ENCODE measurements around the gene SEMA5A.
"Not testable (repeated sequence)": the region's sequence is repeated elsewhere in the genome, so short reads cannot be mapped to it uniquely, and the experiment has no call there.

The SEMA5A gene

DNA sequence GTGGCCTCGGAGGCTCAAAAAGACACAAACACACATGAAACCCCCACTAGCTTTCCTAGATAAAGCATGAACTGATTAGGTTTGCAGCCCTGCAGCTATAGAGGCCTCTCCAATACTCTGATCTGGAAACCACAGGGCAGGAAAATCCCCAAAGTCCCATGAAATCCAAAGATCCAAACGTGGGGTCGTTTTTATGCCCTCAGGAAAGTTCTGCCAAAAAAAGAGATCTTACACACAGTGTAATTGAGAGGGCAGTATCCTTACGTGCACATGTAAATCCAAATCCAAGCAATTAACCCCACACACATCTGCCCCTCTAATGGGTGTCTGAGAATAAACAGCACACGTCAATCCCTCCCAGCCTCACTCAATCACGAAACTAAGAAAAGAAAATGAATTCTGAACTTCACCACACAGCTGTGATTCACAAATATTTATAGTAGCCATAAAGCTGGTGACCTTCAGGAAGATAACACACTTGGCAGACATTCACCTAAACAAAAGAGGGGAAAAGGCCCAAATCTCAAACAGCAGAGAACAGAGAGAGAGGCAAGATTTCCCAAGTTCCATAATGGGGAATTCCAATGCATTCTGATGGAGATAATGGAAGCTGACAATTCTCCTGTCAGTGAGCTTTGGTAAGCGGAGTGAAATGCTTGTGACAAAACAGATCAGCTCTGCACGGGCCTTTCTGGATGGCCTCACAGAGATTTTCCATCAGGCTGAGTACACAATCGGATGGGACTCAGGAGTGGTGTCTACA lies 114.2 kb downstream of the SEMA5A start:
- DNase-seq = no peak

DNA sequence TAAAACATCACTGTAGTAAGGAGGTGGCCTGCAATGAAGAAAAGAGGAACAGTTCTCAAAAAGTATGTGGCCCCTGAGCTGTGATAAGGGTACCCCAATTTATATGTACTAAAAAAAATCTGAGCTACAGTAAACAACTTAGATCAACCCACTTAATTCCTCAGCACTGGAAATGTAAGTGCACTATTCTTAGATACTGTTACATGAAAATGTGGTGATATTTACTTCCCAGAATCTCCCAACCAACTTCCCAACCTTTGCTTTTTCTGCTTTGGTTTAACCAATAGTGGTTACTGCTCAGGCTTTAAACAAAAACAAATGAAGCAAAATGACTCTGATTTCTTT lies 114.8 kb downstream of the SEMA5A start:
- no peak for DNase-seq

DNA sequence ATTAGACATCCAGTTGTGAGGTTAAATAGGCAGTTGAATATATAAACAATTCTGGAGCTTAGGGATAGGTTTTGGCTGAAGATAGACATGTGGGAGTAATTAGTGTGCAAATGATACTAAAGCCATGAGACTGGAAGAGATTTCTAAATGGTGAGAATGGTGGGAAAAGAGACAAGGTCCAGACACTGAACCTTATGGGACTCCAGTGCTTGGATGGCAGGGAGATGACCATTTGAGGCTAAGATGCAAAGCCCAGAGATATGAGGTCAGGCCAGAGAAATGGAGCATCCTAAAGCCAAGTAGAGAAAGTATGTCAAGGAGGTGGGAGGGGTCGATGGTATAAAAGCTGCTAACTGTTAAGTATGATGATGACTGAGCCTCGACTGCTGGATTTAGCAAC lies 115.6 kb downstream of the SEMA5A start:
- no peak for DNase-seq

DNA sequence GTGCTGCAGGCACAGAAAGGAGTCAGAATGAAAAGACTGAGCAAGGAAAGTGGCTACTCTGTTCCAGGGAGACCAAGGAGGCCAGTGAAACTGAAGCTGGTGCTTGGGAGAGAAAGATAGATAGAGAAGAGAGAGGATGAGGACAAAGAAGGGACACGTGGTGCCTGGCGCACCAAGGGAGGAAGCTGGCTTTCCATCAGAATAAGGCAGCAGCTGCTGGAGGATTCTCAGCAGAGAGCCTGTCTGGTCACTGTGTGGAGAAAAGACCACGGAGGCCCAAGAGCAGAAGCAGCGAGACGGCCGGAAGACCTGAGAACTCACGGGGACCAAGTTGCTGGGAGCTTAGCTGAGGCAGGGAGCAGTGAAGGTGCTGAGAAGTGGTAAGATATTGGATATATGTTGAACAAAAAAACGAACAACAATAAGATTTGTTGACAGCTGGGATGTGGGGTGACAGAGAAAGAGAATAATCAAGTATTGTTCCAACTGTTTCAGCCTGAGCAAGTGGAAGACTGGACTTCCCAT lies 116.1 kb downstream of the SEMA5A start:
- no peak for DNase-seq

DNA sequence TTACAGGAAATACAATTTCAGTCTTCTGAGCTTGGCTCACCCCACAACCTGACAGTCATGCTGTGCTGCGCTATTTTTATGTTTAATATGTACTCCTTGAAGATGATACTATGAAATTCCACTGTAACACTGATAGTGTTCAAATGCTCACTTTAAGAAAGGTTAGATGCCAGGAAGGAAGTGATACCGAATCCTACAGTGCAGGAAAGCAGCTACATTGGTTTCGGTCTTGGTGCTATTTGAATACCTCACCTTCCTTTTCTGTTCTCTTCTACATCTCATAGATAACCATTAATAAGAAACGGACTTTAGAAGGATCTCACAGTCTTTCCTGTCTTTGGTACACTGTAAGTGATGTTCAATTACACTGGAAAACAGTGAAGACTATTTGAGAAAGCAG lies 117.6 kb downstream of the SEMA5A start:
- DNase-seq = no peak

DNA sequence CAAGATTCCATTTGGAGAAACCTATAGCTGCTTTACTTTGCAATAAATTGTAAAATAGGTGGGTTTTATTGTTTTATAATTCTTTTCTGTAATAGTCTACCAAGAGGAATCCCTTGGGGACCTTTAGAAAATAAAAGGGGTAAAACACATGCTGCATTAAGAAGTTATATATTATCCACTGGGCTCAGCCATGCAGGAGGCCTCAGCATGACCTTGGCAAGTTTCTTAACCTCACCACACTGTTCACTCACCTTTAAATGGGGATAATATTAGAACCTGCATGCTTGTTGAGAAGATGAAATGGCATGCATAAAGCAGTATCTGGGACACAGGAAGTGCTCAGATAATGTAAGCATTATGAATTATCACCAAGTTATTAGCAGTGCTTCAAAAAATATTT lies 120.2 kb downstream of the SEMA5A start:
- no peak for DNase-seq

DNA sequence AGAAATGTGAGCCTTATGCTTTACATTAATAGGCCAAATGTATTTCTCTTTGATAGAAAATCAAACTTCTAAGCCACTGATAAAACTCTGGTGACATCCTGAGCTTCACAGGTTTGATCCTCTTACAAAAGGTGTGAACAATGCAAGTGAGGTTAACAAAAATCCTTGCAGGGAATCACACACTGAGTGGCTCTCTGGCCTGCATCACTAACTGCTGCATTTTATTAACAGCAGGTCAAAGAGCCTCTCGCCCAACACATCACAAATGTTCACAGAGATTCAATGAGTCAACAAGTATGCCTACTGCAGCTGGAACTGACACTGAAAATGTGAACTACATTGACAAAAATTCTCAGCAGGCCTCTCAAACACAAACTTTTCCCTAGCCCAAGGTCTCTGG lies 122.3 kb downstream of the SEMA5A start:
- DNase-seq = no peak

DNA sequence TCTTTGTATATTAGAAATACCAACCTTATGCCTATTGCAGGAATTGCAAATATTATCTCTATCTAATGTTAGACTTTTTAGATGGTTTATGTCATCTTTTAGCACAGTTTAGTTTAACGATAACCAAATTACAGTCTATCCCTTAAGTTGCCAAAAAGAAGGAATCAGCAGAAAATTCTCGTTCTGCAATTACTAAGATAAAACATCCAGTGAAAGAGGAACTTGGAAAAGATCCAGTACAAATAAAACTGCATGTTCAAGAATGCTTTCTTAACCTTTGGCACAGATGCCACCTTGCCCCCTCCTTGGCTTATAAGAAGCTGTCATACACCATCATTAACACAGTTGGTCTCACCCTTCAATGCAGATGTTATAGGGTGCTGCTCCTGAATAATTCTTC lies 124.0 kb downstream of the SEMA5A start:
- no peak for DNase-seq

DNA sequence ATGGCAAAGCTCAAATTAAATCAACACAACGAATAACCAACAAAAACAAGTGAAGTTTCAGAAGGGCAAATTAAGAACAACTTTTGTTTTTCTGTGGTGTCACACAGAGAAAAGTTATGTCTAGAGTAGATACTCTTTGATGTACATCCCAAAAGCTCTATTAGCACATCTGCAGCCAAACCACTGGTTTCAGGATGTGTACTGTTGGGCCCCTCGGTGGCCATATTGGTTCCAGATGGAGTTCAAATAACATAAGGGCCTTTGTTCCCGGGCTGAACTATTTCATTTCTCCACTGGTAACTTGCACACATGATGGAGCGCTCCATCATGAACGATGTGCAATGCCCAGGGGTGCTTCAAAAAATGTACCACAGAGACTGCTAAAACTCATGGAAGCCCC lies 126.1 kb downstream of the SEMA5A start:
- DNase-seq = no peak

DNA sequence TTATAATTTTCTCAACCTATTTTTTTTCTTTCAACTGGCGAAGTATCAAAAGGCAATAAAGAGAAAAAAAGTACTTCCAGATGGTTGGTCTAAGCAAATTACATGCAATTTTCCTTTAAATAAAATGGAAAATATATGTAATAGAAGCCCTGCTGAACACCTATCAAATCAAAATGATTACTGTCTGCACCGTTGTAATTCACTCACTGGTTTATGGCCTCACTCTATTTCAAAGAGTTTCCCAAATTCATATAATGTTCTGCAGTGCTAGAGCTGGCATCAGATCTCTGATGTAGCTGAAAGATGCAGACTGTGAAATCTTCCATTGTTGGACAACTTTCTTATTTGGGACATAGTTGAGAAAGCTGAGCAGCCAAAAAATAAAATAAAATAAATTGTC lies 130.3 kb downstream of the SEMA5A start:
- DNase-seq = no peak

DNA sequence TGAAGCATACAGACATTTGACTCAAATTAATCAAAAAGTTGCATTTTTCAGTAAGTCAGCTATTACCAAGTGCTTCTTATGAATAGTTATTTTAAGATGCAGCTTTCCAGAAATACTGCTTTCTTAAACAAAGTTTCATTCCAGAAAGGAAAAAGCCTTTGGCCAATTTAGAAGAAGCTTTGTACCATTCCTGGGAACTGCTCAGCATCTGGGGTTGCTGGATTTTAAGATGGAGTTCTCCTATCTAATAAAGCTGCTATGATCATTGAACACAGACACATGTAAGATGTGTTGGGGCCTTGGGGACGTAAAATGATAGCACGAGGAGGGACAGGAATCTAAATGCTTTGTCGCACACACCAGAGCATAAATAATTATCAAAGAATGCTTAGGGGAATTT lies 130.8 kb downstream of the SEMA5A start:
- no peak for DNase-seq

DNA sequence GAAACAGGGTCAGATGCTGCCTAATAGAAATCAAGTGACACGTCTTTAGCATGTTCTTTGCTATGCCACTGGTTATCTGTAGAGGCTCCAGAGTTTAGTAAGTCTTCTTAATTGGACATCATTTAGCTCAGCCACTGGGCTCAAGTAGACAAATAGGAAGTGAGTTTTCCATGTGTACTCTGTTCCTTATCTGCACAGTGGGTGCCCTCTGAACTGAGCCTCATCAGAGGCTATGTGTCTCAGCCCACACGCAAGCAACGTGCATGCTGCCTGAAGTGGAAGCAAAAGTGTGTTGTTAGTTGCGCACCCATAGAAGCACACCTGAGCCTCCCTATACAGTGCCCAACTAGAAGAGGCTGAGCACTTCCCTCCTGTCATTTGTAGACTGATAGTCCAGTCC lies 134.7 kb downstream of the SEMA5A start:
- DNase-seq = no peak

DNA sequence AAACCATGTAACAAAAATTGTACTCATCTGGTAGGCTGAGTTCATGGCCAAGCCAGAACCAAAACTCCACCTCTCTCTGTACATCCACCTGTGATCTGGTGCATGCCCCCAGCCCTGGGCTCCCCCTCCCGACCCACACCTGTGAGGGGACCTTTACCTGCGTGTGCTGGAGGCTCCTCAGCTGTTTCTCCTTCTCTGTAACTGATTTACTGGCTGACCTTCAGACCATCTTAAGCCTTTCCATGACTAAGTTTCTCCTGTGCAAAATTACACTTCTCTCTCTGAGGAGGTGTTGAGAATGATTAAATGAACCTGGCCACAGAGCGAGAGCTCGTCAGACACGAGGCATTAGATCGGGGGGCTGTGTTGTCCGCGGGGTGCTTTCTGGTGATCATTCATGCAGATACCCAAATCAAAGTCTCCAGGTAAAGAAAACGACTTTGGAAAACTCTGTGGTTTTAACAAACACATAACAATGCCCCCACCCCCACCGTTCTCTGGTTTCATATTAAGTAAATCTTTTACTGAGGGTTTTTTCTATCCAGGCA lies 136.4 kb downstream of the SEMA5A start:
- no peak for DNase-seq

DNA sequence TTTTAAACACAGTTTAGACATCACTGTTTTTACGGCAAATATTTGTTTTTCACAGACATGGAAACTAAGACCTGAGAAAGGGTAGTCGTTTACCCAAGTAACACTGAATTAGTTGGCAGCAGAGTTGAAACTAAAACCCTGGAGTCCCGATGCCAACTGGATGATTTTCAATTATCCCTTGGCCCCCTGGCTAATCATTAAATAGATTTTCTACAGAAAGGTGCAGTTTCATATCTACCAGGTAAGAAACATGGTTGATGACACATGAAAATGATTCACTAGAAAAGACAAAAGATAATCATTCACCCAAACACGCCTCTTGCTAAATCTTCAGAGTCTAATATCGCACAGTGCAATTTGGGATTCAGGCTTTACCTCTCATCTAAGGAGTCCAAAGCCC lies 136.9 kb downstream of the SEMA5A start:
- DNase-seq = no peak

DNA sequence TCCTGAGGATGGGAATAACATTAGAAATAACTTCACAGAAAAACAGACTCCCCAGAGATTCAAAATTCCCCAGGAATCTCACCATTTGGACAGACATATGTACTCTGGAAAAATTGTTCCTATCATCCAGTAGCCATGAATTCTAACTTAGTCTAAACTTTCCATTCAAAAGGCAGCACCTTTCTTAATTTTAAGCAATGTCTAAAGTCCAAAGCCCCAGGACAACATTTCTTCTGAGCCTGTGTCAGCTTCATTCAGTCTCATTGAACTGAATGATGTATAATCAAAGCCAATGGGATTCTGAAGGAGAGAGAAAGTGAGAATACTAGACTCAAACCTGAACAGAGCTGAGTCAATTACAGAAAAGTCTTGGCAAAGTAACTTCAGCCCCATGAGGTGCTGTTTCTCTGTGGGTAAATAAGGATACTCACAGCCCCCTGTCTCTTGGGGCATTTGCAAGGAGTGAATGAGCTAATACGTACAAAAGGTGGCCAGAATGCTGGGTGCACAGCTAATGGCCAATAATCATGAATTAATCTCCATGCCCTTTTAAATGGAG lies 140.6 kb downstream of the SEMA5A start:
- no peak for DNase-seq

DNA sequence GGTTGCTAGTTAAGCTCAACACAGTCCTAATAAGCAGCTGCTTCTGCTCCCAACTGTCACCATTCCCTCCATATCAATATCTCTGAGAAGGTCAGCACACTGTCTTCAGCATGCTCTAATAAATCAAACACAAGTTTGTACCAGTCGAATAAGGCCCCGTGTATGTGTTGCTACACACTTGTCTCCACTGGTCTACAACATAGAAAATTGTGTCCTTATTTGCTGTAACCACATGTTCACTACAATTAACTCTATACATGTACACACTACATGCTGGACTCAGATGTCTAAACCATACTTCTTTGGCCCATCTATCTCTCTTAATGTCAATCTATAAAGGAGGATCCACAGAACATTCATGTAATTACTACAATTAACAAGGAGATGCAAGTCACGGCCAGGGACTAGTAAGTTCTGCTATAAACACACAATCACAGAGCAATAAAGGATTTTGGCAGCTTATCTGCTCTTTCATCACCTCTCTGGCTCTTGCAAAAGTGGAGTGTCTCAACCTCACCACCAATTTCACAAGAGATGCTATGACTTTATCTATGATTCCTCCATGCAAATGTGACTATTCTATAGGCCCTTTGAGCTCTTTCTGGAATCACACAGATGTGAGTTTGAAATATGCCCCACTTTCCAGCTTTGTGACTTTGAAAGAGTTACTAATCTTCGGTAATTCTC lies 143.9 kb downstream of the SEMA5A start:
- no peak for DNase-seq

DNA sequence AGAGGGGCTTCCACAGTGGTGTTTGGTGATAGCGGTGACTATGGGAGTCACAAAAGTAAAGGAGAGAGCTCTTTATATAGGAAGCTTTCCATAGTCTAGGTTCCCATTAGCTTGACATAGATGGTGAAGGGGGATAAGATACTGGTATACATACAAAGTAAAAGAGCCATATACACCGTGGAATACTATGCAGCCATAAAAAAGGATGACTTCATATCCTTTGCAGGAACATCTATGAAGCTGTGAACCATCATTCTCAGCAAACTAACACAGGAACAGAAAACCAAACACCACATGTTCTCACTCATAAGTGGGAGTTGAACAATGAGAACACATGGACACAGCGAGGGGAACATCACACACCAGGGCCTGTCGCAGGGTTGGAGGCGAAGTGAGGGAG lies 146.1 kb downstream of the SEMA5A start:
- not testable (repeated sequence) for DNase-seq

DNA sequence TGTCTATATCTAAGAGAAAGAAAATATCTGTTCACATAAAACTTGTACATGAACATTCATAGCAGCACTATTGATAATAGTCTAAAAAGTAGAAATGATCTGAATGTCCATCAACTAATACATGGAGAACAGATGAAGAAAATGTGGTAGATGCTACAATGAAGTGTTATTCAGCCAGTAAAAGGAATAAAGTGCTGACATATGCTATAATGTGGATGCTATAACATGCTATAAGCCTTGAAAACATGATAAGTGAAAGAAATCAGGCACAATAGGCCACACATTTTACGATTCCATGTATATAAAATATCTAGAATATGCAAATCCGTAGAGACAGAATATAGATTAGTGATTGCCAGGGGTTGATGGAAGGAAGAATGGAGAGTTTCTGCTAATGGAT lies 146.8 kb downstream of the SEMA5A start:
- DNase-seq = no peak

DNA sequence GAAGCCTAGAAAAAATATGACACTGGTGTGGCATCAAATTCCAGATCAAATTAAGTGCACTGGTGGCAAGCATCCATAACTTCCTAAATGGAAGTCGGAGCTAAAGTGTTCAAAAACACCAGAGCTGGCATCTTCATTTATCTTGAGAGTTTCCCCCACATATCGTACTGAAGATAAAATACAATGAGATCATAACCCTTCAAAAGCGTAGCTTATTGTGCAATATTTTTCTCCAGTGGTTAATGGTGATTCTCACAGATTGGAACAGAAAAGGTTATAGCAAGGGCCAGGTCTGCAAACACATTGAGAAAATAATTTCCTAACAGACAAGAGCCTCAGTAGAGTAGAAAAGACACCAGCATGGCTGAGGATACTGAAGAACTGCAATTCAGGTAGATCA lies 147.6 kb downstream of the SEMA5A start:
- DNase-seq = no peak

DNA sequence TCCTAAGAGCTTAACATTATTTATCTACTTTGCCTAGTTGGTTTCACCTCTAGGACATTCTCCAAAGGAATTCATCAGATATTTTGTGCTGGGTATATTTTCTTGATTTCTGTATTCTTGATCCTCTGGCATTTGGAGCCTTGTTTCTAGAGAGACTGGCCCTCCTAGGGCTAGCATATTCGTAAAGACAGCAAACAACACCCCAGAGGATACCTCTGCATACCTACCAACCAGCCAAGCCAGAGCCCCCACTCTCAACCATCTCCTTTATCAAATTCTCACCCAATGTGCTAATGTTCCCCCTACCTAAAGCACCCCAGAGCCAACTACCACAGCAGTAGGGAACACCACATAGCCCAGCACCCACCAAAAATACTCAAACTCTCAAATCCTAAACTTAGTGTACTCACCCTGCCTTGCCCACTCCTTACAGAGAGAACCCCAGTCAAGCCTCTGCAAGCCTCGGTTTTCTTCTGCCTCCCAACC lies 149.5 kb downstream of the SEMA5A start:
- DNase-seq = no peak

DNA sequence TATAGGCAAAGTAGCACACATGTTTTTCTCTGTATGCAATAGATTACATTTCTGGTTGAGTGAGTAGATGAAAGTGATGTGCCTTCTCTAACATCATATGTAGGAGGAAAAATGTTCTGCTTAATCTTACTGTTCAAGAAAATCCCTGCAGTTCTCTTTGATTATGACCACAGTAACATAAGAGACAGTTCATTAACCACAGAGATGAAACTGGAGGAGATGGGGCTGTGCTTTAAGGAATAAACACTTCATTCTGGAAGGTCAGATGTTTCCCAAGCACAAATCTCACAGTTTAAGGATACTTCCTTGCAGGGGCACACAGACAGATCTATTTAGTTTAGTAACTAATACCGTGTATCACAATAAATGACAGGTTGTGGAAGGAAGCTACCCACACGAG lies 150.2 kb downstream of the SEMA5A start:
- no peak for DNase-seq

DNA sequence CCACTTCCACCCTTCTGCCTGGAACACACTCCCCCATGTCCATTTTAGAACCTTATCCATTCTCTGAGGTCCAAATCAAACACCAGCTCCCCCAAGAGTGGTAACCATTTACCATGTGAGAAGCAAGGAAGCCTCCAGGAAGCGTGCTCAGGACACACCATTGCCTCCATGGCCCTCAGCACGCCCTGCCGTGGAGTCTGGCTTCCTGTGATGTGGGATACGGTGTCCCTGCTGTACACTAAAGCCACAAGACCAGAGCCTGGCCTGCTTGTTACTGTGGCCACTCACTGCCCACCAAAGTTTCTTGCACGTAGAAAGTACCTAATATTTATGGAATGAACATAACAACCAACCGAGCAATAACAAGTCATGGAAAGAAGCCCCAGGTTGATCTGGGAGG lies 151.7 kb downstream of the SEMA5A start:
- no peak for DNase-seq

DNA sequence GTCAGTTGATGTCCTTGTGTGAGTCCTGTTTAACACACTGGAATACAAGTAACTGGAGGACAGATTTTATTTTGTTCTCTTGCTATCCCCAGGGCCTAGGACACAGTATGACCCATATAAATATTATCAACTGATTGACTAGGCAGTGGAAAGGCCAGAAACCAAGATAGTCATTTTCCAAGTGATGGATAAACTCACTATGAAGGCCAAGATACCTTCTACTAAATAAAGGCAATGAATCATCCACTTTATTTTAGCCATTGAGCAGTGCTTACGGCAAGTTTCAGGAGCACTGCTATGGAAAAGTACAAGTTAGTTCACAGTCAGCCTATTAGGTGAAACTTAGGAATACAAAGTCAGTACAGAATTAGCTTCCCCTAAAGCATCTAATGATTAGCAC lies 153.2 kb downstream of the SEMA5A start:
- DNase-seq = no peak

DNA sequence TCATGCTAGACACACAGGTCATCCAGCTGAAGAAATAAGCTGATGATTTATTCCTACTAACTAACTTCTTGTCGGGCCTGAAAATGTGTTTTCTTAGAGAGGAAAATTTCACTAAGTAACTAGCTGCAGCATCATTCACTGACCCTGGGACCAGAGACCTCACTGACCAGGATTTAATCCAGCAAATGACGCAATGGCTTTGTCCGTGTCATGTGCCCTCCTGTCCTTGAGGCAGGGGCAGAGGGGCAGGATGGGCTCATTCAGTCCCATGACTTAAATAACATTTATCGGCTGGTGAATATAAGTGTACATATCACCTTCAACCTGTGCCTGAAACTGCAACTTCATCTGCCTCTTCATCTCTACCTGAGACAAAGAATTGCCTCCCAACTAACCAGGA lies 154.8 kb downstream of the SEMA5A start:
- DNase-seq = no peak
